GM23248 (cell line): ENCODE data around the gene SORD.

Source experiments
- EZH2 ChIP-seq: fragments of 200-600 bp; sonication (generic); IDR thresholded peaks from 2 replicates; pipeline ENCODE4 v1.6.1; 2018; ENCODE audit warnings: antibody characterized with exemption, mild to moderate bottlenecking; ENCODE audit not compliant: insufficient read depth, poor library complexity, severe bottlenecking
- EZH2phosphoT487 ChIP-seq: fragments of 200-600 bp; sonication (generic); IDR thresholded peaks from 2 replicates; pipeline ENCODE4 v1.6.1; 2018; ENCODE audit warnings: antibody characterized with exemption, moderate library complexity, mild to moderate bottlenecking, low read depth; ENCODE audit not compliant: insufficient read depth

DNA sequence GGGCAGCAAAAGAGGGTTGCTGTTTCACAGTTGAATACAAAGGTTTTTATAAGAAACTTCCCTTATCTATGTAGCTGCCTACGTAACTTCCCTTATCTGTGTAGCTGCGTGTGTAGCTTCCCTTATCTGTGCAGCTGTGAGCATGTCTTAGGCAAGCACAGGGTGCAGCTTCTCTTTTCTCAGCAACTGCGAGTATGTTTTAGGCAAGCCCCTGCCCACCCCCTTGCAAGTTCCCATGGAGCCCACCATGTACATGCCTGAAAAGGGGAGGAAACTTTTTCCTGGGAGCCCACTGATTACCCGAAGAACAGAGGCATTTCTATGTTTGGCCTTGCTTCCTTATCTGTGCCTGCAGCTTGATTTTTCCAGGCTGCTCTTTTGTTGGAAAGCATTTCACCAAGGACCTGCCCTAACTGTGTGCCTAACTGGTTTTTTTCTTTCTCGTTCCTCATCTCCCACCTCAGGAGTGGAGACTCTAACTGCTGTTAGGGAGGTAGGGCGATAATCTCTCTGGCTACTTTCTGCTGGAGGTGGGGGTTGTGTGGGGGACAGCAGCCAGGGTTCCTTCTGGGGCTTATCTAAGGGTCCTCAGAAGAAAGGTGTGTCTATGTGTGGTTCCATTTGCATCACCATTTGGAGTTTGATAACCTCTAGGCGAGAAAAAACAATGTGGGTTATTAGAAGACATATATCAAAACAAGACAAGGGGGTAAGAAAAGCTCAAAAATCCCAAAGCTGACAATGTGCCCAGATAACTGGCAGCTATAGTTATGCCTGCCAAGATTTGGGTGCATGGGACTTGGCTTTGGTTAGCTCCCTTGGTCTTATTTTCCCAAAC is 26.0 kb downstream of the SORD start:
- TF ChIP-seq EZH2phosphoT487, result no peak
- TF ChIP-seq EZH2, result no peak
